Measurements from ENCODE around the gene PDGFRA.
"Not testable (repeated sequence)": the region's sequence is repeated elsewhere in the genome, so short reads cannot be mapped to it uniquely, and the experiment has no call there.

The PDGFRA gene

GRCh38 chr4:54227256-54228055 lies 1.6 kb upstream of the PDGFRA start:
- no peak for DNase-seq (ENCODE audit: low read depth)

- peak; percentile 79 for DNase-seq (ENCODE audit: low read depth)
Observed at GRCh38 chr4:54228056-54228527, 1.0 kb upstream of the PDGFRA start.

GRCh38 chr4:54228546-54228945 lies 547 bp upstream of the PDGFRA start:
- no peak for DNase-seq (ENCODE audit: low read depth)

- no peak for DNase-seq (ENCODE audit: low read depth)
Observed at GRCh38 chr4:54229631-54230483, 764 bp downstream of the PDGFRA start.

- no peak for DNase-seq (ENCODE audit: low read depth)
Observed at GRCh38 chr4:54230484-54231418, 1.7 kb downstream of the PDGFRA start.

- DNase-seq (ENCODE audit: low read depth), result no peak
Observed at GRCh38 chr4:54231419-54231767, 2.3 kb downstream of the PDGFRA start.

- DNase-seq (ENCODE audit: low read depth), result no peak
Observed at GRCh38 chr4:54231768-54232688, 2.9 kb downstream of the PDGFRA start.

- DNase-seq (ENCODE audit: low read depth), result no peak
Observed at GRCh38 chr4:54233277-54233696, 4.2 kb downstream of the PDGFRA start.

- DNase-seq (ENCODE audit: low read depth), result no peak
Observed at GRCh38 chr4:54233697-54234496, 4.8 kb downstream of the PDGFRA start.

GRCh38 chr4:54234497-54235205 lies 5.6 kb downstream of the PDGFRA start:
- no peak for DNase-seq (ENCODE audit: low read depth)

GRCh38 chr4:54236316-54236715 lies 7.2 kb downstream of the PDGFRA start:
- not testable (repeated sequence) for DNase-seq (ENCODE audit: low read depth)

GRCh38 chr4:54237770-54238169 lies 8.7 kb downstream of the PDGFRA start:
- no peak for DNase-seq (ENCODE audit: low read depth)

- no peak for DNase-seq (ENCODE audit: low read depth)
Observed at GRCh38 chr4:54238389-54238788, 9.3 kb downstream of the PDGFRA start.

- not testable (repeated sequence) for DNase-seq (ENCODE audit: low read depth)
Observed at GRCh38 chr4:54241268-54241823, 12.3 kb downstream of the PDGFRA start.

- DNase-seq (ENCODE audit: low read depth), result not testable (repeated sequence)
Observed at GRCh38 chr4:54243541-54243940, 14.4 kb downstream of the PDGFRA start.

GRCh38 chr4:54252312-54252711 lies 23.2 kb downstream of the PDGFRA start:
- DNase-seq (ENCODE audit: low read depth), result not testable (repeated sequence)

- no peak for DNase-seq (ENCODE audit: low read depth)
Observed at GRCh38 chr4:54254116-54254914, 25.2 kb downstream of the PDGFRA start.

- DNase-seq (ENCODE audit: low read depth), result no peak
Observed at GRCh38 chr4:54254915-54255246, 25.8 kb downstream of the PDGFRA start.

Measured in fibroblast of the conjunctiva (primary cell).